ENCODE results near the gene WDR35. TPM values are rescaled to one million over a fixed set of nuclear protein-coding genes. Genes with fewer than 3 reads are reported as not detected.

The WDR35 gene
- total RNA-seq, 1 experiment from 2014 or later: 7.2 TPM

- Histone ChIP-seq H3K4me3 (ENCODE audit: low read depth, low read length) (no peak overlapping the region), H3K4me1 (no peaks in the 10 kb centered on the region), H3K9me3 (peaks cover 9% of the 10 kb centered on the region), H3K36me3 (ENCODE audit: control insufficient read depth, insufficient read depth, low read length) (no peaks in the 10 kb centered on the region), H3K27me3 (replicated peaks; ENCODE audit: control insufficient read depth, insufficient read depth, low read length) (peaks cover 1% of the 10 kb centered on the region; the same call in 1 of the 2 replicates)
- Mint-ChIP-seq H3K9me3 (ENCODE audit: unreplicated experiment) (peaks cover 28% of the 10 kb centered on the region), H3K27me3 (ENCODE audit: insufficient read depth, unreplicated experiment) (no peaks in the 10 kb centered on the region), H3K36me3 (ENCODE audit: insufficient read depth, unreplicated experiment) (no peaks in the 10 kb centered on the region), H3K4me3 (ENCODE audit: unreplicated experiment) (no peak overlapping the region), H3K27ac (ENCODE audit: unreplicated experiment) (no peak overlapping the region), H3K4me1 (ENCODE audit: low read depth, unreplicated experiment) (peaks cover 3% of the 10 kb centered on the region)
- DNase-seq: no peak
- TF ChIP-seq CTCF (IDR thresholded peaks at IDR 0.05; ENCODE audit: insufficient read depth in 1 of 2, low read depth in 1 of 2, low read length in 1 of 2, severe bottlenecking in 1 of 2, unreplicated experiment in 1 of 2): no peak
- intact Hi-C loops (cut with micrococcal nuclease; ENCODE audit: unreplicated experiment): no loop called here
- ChIA-PET CTCF (no interaction called here), POLR2A (no interaction called here)
- no TSS peak for BruUV-seq (replicated peaks)
Observed at GRCh38 chr2:20021405-20022009, 31.6 kb upstream of the WDR35 start.

GRCh38 chr2:20019747-20020146 lies 29.8 kb upstream of the WDR35 start:
- Mint-ChIP-seq H3K36me3 (ENCODE audit: insufficient read depth, unreplicated experiment) (no peaks in the 10 kb centered on the region), H3K4me1 (ENCODE audit: low read depth, unreplicated experiment) (peaks cover 7% of the 10 kb centered on the region), H3K27ac (ENCODE audit: unreplicated experiment) (no peak overlapping the region), H3K9me3 (ENCODE audit: unreplicated experiment) (peaks cover 28% of the 10 kb centered on the region), H3K27me3 (ENCODE audit: insufficient read depth, unreplicated experiment) (no peaks in the 10 kb centered on the region), H3K4me3 (ENCODE audit: unreplicated experiment) (no peak overlapping the region)
- intact Hi-C loops (cut with micrococcal nuclease; ENCODE audit: unreplicated experiment): no loop called here
- Histone ChIP-seq H3K4me3 (ENCODE audit: low read depth, low read length) (no peak overlapping the region), H3K36me3 (ENCODE audit: control insufficient read depth, insufficient read depth, low read length) (no peaks in the 10 kb centered on the region), H3K4me1 (no peaks in the 10 kb centered on the region; the same call in 1 of the 2 replicates), H3K27me3 (replicated peaks; ENCODE audit: control insufficient read depth, insufficient read depth, low read length) (peaks cover 1% of the 10 kb centered on the region; the same call in 1 of the 2 replicates), H3K9me3 (peaks cover 9% of the 10 kb centered on the region)
- CTCF ChIA-PET: no interaction called here
- BruUV-seq (replicated peaks): no TSS peak
- POLR2A ChIA-PET: no interaction called here
- DNase-seq: no peak
- TF ChIP-seq CTCF (IDR thresholded peaks at IDR 0.05; ENCODE audit: insufficient read depth in 1 of 2, low read depth in 1 of 2, low read length in 1 of 2, severe bottlenecking in 1 of 2, unreplicated experiment in 1 of 2): no peak

- H3K4me1 Mint-ChIP-seq (ENCODE audit: low read depth, unreplicated experiment): peaks cover 12% of the 10 kb centered on the region
- ChIA-PET POLR2A (no interaction called here), CTCF (no interaction called here)
- no peak overlapping the region for H3K27ac Mint-ChIP-seq (ENCODE audit: unreplicated experiment)
- Histone ChIP-seq H3K36me3 (ENCODE audit: control insufficient read depth, insufficient read depth, low read length) (no peaks in the 10 kb centered on the region), H3K9me3 (peaks cover 9% of the 10 kb centered on the region), H3K27me3 (replicated peaks; ENCODE audit: control insufficient read depth, insufficient read depth, low read length) (peaks cover 1% of the 10 kb centered on the region; the same call in 1 of the 2 replicates), H3K4me1 (peaks cover under 1% of the 10 kb centered on the region; the same call in 1 of the 2 replicates), H3K4me3 (ENCODE audit: low read depth, low read length) (no peak overlapping the region)
- peaks cover 3% of the 10 kb centered on the region for H3K36me3 Mint-ChIP-seq (ENCODE audit: insufficient read depth, unreplicated experiment)
- intact Hi-C loops (cut with micrococcal nuclease; ENCODE audit: unreplicated experiment): no loop called here
- BruUV-seq (replicated peaks): no TSS peak
- no peak overlapping the region for H3K4me3 Mint-ChIP-seq (ENCODE audit: unreplicated experiment)
- TF ChIP-seq CTCF (IDR thresholded peaks at IDR 0.05; ENCODE audit: insufficient read depth in 1 of 2, low read depth in 1 of 2, low read length in 1 of 2, severe bottlenecking in 1 of 2, unreplicated experiment in 1 of 2): no peak
- no peak for DNase-seq
- H3K9me3 Mint-ChIP-seq (ENCODE audit: unreplicated experiment): peaks cover 38% of the 10 kb centered on the region
- no peaks in the 10 kb centered on the region for H3K27me3 Mint-ChIP-seq (ENCODE audit: insufficient read depth, unreplicated experiment)
Observed at GRCh38 chr2:20018601-20019152, 28.8 kb upstream of the WDR35 start.
